GM19025 (cell line): ENCODE data around the gene PARP16.
"Not testable (repeated sequence)": the region's sequence is repeated elsewhere in the genome, so short reads cannot be mapped to it uniquely, and the experiment has no call there.

ENCODE experiments used
- ATAC-seq: cut with Tn5 transposase; IDR thresholded peaks from one replicate; pipeline ENCODE4 v1.9.1; 2021; ENCODE audit warnings: mild to moderate bottlenecking, low read depth, moderate library complexity; ENCODE audit not compliant: unreplicated experiment

PARP16 gene

GRCh38 chr15:65285291-65286068 is 1.2 kb downstream of the PARP16 start:
- no peak for ATAC-seq

GRCh38 chr15:65278480-65278879 is 8.2 kb downstream of the PARP16 start:
- no peak for ATAC-seq

- ATAC-seq, result no peak
These were observed 9.7 kb downstream of the PARP16 start for GRCh38 chr15:65277015-65277414.

- no peak for ATAC-seq
These were observed 11.0 kb downstream of the PARP16 start for GRCh38 chr15:65275728-65276126.

GRCh38 chr15:65275104-65275727 is 11.5 kb downstream of the PARP16 start:
- no peak for ATAC-seq

GRCh38 chr15:65270811-65271545 is 15.7 kb downstream of the PARP16 start:
- ATAC-seq, result not testable (repeated sequence)

GRCh38 chr15:65268411-65268810 is 18.3 kb downstream of the PARP16 start:
- ATAC-seq, result no peak

- ATAC-seq, result no peak
These were observed 20.2 kb downstream of the PARP16 start for GRCh38 chr15:65266469-65266868.

- ATAC-seq, result no peak
These were observed 21.7 kb downstream of the PARP16 start for GRCh38 chr15:65264863-65265430.

- no peak for ATAC-seq
These were observed 23.4 kb downstream of the PARP16 start for GRCh38 chr15:65263313-65263712.

- ATAC-seq, result no peak
These were observed 25.7 kb downstream of the PARP16 start for GRCh38 chr15:65260968-65261367.

GRCh38 chr15:65259367-65259797 is 27.3 kb downstream of the PARP16 start:
- ATAC-seq, result no peak

- ATAC-seq, result no peak
These were observed 28.1 kb downstream of the PARP16 start for GRCh38 chr15:65258375-65259262.

GRCh38 chr15:65255486-65256140 is 31.1 kb downstream of the PARP16 start:
- ATAC-seq, result no peak

- ATAC-seq, result no peak
These were observed 31.9 kb downstream of the PARP16 start for GRCh38 chr15:65254758-65255157.

GRCh38 chr15:65254356-65254755 is 32.3 kb downstream of the PARP16 start:
- ATAC-seq, result no peak

GRCh38 chr15:65249641-65250040 is 37.0 kb downstream of the PARP16 start:
- peak; percentile 61 for ATAC-seq

GRCh38 chr15:65248511-65249255 is 38.0 kb downstream of the PARP16 start:
- ATAC-seq, result no peak

- no peak for ATAC-seq
These were observed 39.7 kb downstream of the PARP16 start for GRCh38 chr15:65246939-65247338.
